Measurements from ENCODE around the gene CAV1.
"Not testable (repeated sequence)": the region's sequence is repeated elsewhere in the genome, so short reads cannot be mapped to it uniquely, and the experiment has no call there.

CAV1 gene

GRCh38 chr7:116583653-116584052 is 58.8 kb downstream of the CAV1 start:
- no peak for DNase-seq

- DNase-seq: no peak
These were observed 59.9 kb downstream of the CAV1 start for GRCh38 chr7:116584721-116585120.

DNA sequence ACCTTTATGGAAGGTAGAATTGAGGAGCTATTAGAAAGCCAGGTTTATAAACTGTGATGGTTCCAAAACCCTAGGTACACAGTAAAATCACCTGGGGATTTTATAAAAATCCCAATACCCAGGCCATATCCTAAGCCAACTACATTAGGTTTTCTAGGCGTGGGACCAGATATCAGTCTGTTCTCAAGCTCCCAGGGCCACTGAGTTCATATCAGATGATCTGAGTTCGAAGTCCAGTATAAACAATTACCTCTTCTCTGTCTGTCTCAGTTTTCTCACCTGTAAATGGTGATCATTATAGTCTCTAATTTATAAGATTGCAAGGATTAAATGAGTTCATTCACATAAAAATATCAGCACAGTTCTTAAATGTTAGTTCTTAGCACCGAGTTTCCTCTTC is 60.6 kb downstream of the CAV1 start:
- DNase-seq: no peak

DNA sequence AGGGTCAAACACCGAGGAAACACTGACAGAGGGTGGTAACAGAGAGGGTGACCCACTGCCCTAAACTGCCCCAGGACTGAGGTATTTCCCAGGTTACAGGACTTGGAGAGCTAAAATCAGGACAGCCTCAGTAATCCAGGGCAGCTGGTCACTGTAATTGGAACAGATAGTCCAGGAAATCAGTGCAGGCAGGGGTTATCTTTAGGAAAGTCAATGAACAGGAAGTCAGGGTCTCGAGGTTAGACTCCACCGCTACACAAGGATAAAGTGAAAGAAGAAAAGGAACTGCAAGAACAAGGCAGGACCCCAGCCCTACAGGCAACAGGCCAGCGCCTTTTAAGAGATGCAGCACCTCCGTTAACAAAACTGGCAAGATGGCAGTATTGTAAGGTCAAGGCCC is 61.1 kb downstream of the CAV1 start:
- no peak for DNase-seq

- not testable (repeated sequence) for DNase-seq
These were observed 62.4 kb downstream of the CAV1 start for GRCh38 chr7:116587200-116587599.

- no peak for DNase-seq
These were observed 63.4 kb downstream of the CAV1 start for GRCh38 chr7:116588225-116588624.

GRCh38 chr7:116588641-116589594 is 64.1 kb downstream of the CAV1 start:
- DNase-seq: peak; percentile 7 to 35

DNA sequence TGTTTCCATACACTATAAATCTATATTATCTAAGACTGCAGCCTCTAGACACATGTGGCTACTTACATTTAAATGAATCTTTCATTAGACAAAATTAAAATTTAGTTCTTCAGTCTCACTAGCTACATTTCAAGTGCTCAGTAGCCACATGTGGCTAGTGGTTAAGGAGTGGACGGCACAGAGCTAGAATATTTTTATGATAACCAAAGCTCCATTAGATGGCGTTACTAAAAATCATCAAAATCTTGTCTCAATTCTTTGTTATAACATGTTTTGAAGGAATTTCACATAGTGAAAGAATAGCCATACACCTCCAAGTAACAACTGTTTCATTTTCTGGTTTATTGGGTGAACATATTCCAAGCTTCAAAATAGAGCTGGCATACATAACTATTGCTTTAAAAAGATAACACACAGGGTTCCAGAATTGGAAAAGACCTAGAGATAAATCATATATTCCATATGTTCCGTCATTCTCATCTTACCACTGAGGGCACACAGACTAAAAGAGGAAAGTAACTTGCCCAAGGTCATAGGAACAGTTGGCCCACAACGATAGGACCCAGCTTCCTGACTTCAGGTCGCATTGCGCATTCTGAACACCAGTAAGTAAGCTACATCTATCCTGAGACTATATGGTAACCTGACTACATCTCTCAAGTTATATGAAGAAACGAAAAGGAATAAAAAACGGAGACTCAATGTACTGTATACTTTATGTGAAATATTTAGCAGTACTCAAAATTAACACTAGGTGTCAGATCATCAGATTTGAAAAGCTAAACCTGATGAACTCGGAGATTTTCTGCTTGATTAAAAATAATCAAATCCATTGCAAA is 66.6 kb downstream of the CAV1 start:
- DNase-seq: no peak

GRCh38 chr7:116592041-116592355 is 67.2 kb downstream of the CAV1 start:
- no peak for DNase-seq

- DNase-seq: no peak
These were observed 67.6 kb downstream of the CAV1 start for GRCh38 chr7:116592445-116592844.

GRCh38 chr7:116593359-116594075 is 68.7 kb downstream of the CAV1 start:
- no peak for DNase-seq

- no peak for DNase-seq
These were observed 70.2 kb downstream of the CAV1 start for GRCh38 chr7:116595063-116595462.

GRCh38 chr7:116597384-116597783 is 72.5 kb downstream of the CAV1 start:
- DNase-seq: no peak

DNA sequence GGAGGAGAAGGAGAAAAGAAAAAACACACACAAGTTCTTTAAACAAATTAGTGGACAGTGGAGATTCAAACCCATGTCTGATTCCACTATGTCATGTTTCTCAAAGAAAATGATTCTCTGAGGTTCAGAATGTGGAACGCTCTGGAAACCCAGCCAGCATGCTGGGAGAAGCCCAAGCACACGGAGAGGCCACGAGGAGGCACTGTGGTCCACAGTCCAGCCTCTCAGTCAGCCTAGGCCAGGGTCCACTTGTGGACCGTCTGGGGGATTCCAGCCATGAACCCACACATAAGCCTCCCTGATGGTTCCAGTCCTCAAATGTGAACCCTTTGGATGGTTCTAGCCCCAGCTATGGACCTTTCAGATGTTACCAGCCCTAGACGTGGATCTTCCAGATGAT is 73.4 kb downstream of the CAV1 start:
- peak in 1 of 2 experiments; percentile 37 for DNase-seq

- DNase-seq: no peak
These were observed 74.0 kb downstream of the CAV1 start for GRCh38 chr7:116598861-116599260.

GRCh38 chr7:116601426-116601825 is 76.6 kb downstream of the CAV1 start:
- DNase-seq: no peak

- DNase-seq: no peak
These were observed 82.5 kb downstream of the CAV1 start for GRCh38 chr7:116607299-116607698.

DNA sequence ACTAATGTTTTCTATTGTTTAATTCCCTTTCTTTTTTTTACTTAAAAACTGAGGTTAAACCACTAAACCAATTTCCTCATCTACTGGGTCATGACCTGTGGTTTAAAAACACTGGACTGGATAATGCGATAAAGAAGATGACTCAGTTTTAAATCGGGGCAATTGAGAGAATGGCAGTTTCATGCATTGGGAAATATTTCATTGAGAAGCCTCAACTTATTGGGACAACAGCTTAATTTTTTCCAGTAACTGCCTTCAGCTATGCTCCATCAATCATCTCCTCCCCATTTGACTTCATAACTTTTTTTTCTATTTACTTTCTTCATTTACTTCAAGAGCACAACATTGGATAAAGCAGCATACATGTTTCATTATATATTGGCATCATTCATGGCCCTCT is 85.4 kb downstream of the CAV1 start:
- no peak for DNase-seq

GRCh38 chr7:116610721-116611120 is 85.9 kb downstream of the CAV1 start:
- no peak for DNase-seq

Data from NCI-H1930 (cell line).